PFSK-1 (cell line): ENCODE measurements around the gene ACY1.

Experiments used
- FOXP2 ChIP-seq: optimal IDR thresholded peaks from 2 replicates; pipeline ENCODE3; 2011; ENCODE audit warnings: borderline replicate concordance, control low read depth, inconsistent platforms; ENCODE audit not compliant: insufficient read depth; ENCODE audit errors: extremely low read length, extremely low read depth
- POLR2AphosphoS5 ChIP-seq: IDR thresholded peaks from 2 replicates; pipeline ENCODE4 v1.6.1; 2012; ENCODE audit warnings: low read depth, mild to moderate bottlenecking, control low read depth, low read length, moderate library complexity
- REST ChIP-seq, 2 experiments: IDR thresholded peaks; 2 replicates each; pipeline versions ENCODE4 v1.6.1 to v1.8.0; 2011 to 2012; ENCODE audit warnings: low read depth in 2 of 2, low read length in 2 of 2, control low read depth in 1 of 2, inconsistent platforms in 1 of 2, mild to moderate bottlenecking in 1 of 2, moderate library complexity in 1 of 2; ENCODE audit not compliant: insufficient read depth in 1 of 2
- SIN3A ChIP-seq: IDR thresholded peaks from 2 replicates; pipeline ENCODE4 v1.6.1; 2012; ENCODE audit warnings: mild to moderate bottlenecking, low read length, moderate library complexity, borderline replicate concordance; ENCODE audit not compliant: insufficient read depth
- TAF1 ChIP-seq: IDR thresholded peaks from 2 replicates; pipeline ENCODE4 v1.6.1; 2012; ENCODE audit warnings: low read length, control low read depth, borderline replicate concordance; ENCODE audit not compliant: insufficient read depth

The ACY1 gene

GRCh38 chr3:51968170-51968775 is 15.1 kb upstream of the ACY1 start:
- TF ChIP-seq POLR2AphosphoS5 (no peak), TAF1 (no peak), FOXP2 (no peak), SIN3A (no peak), REST (IDR thresholded peaks at IDR 0.05; ENCODE audit: insufficient read depth in 1 of 2, low read depth in 2 of 2, low read length in 2 of 2) (no peak)

GRCh38 chr3:51968883-51969678 is 14.3 kb upstream of the ACY1 start:
- no peak for TF ChIP-seq POLR2AphosphoS5
- TF ChIP-seq TAF1: no peak
- no peak for TF ChIP-seq REST (IDR thresholded peaks at IDR 0.05; ENCODE audit: insufficient read depth in 1 of 2, low read depth in 2 of 2, low read length in 2 of 2)
- no peak for TF ChIP-seq SIN3A
- no peak for TF ChIP-seq FOXP2

GRCh38 chr3:51969841-51970240 is 13.5 kb upstream of the ACY1 start:
- TF ChIP-seq FOXP2 (no peak), REST (IDR thresholded peaks at IDR 0.05; ENCODE audit: insufficient read depth in 1 of 2, low read depth in 2 of 2, low read length in 2 of 2) (no peak), SIN3A (no peak), TAF1 (no peak), POLR2AphosphoS5 (no peak)

- no peak for TF ChIP-seq FOXP2
- no peak for TF ChIP-seq REST (IDR thresholded peaks at IDR 0.05; ENCODE audit: insufficient read depth in 1 of 2, low read depth in 2 of 2, low read length in 2 of 2)
- TF ChIP-seq SIN3A: no peak
- TF ChIP-seq POLR2AphosphoS5: no peak
- TF ChIP-seq TAF1: no peak
These were observed 12.6 kb upstream of the ACY1 start for GRCh38 chr3:51970606-51971300.
